Activated T-cell treated with anti-CD3 and anti-CD28 coated beads, Interleukin-2, amount 50 U/mL, for 72 hours (primary cell): ENCODE results near the gene OR10J4. TPM values are rescaled to one million over a fixed set of nuclear protein-coding genes. Genes with fewer than 3 reads are reported as not detected.
"Not testable (repeated sequence)": the region's sequence is repeated elsewhere in the genome, so short reads cannot be mapped to it uniquely, and the experiment has no call there.

ENCODE experiments used
- ATAC-seq, 2 donors: fragments of 150-1000 bp; cut with Tn5 transposase; replicated peaks in 1 of 2; 2 replicates each; pipeline ENCODE4 v1.10.0; 2021; ENCODE audit warnings: moderate library complexity in 2 of 2, mild to moderate bottlenecking in 1 of 2
- DNase-seq, 2 donors: peaks; one replicate each; pipeline ENCODE4 v3.0.0; 2021 to 2022; ENCODE audit warnings: mixed read lengths in 1 of 2
- H3K27ac Mint-ChIP-seq: one replicate; pipeline ENCODE4 v1.8.0; 2022; ENCODE audit warnings: mild to moderate bottlenecking, moderate library complexity, mixed read lengths
- H3K27me3 Mint-ChIP-seq: one replicate; pipeline ENCODE4 v1.8.0; 2022; ENCODE audit warnings: low read depth, mixed read lengths
- H3K36me3 Mint-ChIP-seq, 2 donors: one replicate each; pipeline ENCODE4 v1.8.0; 2022; ENCODE audit warnings: mixed read lengths in 2 of 2, mild to moderate bottlenecking in 1 of 2; ENCODE audit not compliant: insufficient read depth in 2 of 2
- H3K4me1 Mint-ChIP-seq: one replicate; pipeline ENCODE4 v1.8.0; 2022; ENCODE audit warnings: low read depth, mixed read lengths
- H3K4me3 Mint-ChIP-seq, 2 donors: one replicate each; pipeline ENCODE4 v1.8.0; 2022; ENCODE audit warnings: mild to moderate bottlenecking in 2 of 2, mixed read lengths in 2 of 2, moderate library complexity in 2 of 2
- H3K9me3 Mint-ChIP-seq, 2 donors: one replicate each; pipeline ENCODE4 v1.8.0; 2022; ENCODE audit warnings: mixed read lengths in 2 of 2
- total RNA-seq, 2 donors: library from RNA; stranded (reverse); gene quantifications; one replicate each; pipeline ENCODE4 v1.2.3, GENCODE V29; 2022

The OR10J4 gene
- total RNA-seq, 2 donors from 2014 or later = not detected

GRCh38 chr1:159448181-159448580 is 16.2 kb downstream of the OR10J4 start:
- H3K4me1 Mint-ChIP-seq = no peaks in the 10 kb centered on the region
- no peaks in the 10 kb centered on the region for H3K27me3 Mint-ChIP-seq
- no peak overlapping the region for H3K4me3 Mint-ChIP-seq
- ATAC-seq = no peak
- H3K36me3 Mint-ChIP-seq = peaks cover 0 to 4% of the 10 kb centered on the region in 2 donors
- DNase-seq = no peak
- H3K9me3 Mint-ChIP-seq = peaks cover 2 to 14% of the 10 kb centered on the region in 2 donors
- H3K27ac Mint-ChIP-seq = no peak overlapping the region

GRCh38 chr1:159449605-159450004 is 17.6 kb downstream of the OR10J4 start:
- not testable (repeated sequence) for H3K4me3 Mint-ChIP-seq, ATAC-seq, DNase-seq, H3K27ac Mint-ChIP-seq, H3K27me3 Mint-ChIP-seq, H3K36me3 Mint-ChIP-seq, H3K4me1 Mint-ChIP-seq
- H3K9me3 Mint-ChIP-seq = peaks cover 6 to 15% of the 10 kb centered on the region in 2 donors

DNA sequence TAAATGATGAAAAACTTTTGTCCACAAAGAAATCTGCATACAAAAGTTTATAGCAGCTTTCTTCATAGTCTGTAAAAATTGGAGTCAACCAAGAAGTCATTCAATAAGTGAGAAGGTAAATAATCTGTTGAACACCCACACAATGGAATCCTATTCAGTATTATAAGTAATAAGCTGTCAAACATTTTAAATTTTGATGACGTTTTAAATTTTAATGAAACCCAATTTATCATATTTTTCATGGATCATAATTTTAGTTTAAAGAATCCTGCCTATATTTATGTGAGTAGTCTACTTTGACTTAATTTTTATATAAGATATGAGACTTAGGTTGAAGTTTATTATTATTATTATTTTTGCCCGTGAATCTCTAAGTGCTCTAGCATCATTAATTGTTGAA is 27.5 kb downstream of the OR10J4 start:
- peaks cover 2 to 3% of the 10 kb centered on the region in 2 donors for H3K36me3 Mint-ChIP-seq
- H3K9me3 Mint-ChIP-seq = peaks cover 8 to 9% of the 10 kb centered on the region in 2 donors
- no peak for DNase-seq
- H3K27me3 Mint-ChIP-seq = no peaks in the 10 kb centered on the region
- no peak overlapping the region for H3K4me3 Mint-ChIP-seq
- no peak for ATAC-seq
- H3K4me1 Mint-ChIP-seq = no peaks in the 10 kb centered on the region
- no peak overlapping the region for H3K27ac Mint-ChIP-seq

- H3K36me3 Mint-ChIP-seq = peaks cover 2 to 3% of the 10 kb centered on the region in 2 donors
- H3K4me1 Mint-ChIP-seq = no peaks in the 10 kb centered on the region
- no peak overlapping the region for H3K4me3 Mint-ChIP-seq
- no peak overlapping the region for H3K27ac Mint-ChIP-seq
- no peaks in the 10 kb centered on the region for H3K27me3 Mint-ChIP-seq
- no peak for ATAC-seq
- DNase-seq = no peak
- peaks cover 6 to 7% of the 10 kb centered on the region in 2 donors for H3K9me3 Mint-ChIP-seq
These were observed 33.2 kb downstream of the OR10J4 start for GRCh38 chr1:159465191-159465603.

DNA sequence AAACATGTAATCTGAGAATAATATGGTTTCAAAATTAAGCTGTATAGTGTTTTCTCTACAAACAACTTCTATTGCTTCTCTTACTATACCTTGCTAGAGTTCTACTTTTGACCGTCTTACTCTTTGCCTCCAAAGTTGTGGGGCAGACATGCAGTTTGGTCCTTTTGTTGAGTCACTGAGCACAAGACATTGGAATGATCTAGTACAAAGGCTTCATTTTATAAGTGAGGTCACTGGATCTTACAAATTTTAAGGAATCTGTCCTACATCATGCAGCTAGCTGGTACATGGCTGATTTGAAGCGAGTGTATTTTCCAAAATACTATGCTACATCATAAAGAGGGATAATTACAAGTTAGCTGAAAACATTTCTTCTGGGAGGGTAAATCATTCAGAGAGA is 36.3 kb downstream of the OR10J4 start:
- H3K27ac Mint-ChIP-seq = no peak overlapping the region
- H3K4me1 Mint-ChIP-seq = no peaks in the 10 kb centered on the region
- H3K4me3 Mint-ChIP-seq = no peak overlapping the region
- H3K36me3 Mint-ChIP-seq = peaks cover 0 to 2% of the 10 kb centered on the region in 2 donors
- peaks cover 0 to 2% of the 10 kb centered on the region in 2 donors for H3K9me3 Mint-ChIP-seq
- DNase-seq = no peak
- no peak for ATAC-seq
- no peaks in the 10 kb centered on the region for H3K27me3 Mint-ChIP-seq

DNA sequence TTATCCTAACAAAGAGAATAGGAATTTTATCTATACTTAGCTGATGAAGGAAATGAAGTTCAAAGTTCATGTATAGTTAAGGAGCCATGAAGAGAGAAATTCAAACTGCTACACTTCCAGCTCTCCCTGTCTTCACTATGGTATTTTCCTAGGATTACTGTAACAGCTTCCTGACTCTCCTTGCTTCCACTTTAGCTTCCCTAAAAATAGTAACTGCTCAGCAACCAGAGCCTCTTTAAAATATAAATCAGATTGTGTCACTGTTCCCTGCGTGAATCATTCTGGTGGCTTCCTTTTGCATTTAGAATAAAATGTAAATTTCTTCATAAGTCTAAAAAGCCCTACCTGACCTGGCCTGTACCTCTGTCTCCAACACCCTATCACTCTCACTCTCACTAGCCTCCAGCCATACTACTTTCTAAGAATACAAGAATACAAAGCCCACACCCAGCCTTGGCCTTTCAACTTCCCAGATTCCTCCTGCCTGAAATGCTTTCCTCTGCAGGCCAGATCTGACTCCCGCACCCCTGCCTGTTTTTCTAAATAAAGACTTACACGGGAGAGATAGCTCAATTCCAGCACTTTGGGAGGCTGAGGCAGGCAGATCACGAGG is 38.0 kb downstream of the OR10J4 start:
- no peak for ATAC-seq
- Mint-ChIP-seq H3K36me3 (no peaks in the 10 kb centered on the region), H3K4me1 (no peaks in the 10 kb centered on the region), H3K27me3 (no peaks in the 10 kb centered on the region), H3K4me3 (no peak overlapping the region), H3K27ac (no peak overlapping the region), H3K9me3 (no peaks in the 10 kb centered on the region)
- DNase-seq = no peak

DNA sequence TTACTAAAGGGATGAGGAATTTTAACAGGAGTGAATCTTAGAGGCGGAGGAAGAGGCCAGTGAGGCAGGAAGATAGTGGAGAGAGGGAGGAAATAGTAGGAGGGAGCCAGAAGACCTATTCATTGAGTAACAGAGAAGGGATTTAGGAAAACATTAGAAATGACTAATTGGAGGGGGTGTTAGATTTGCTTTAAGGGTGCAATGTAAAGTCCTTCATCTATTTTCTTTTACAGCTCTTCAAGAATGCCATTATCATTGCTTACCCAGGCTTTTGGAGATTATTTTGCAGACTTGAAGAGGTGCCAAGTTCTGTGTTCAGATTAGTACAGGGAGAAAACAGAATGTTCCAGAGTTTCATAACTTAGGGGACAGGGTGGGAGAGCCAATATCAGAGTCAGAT is 41.3 kb downstream of the OR10J4 start:
- Mint-ChIP-seq H3K27me3 (no peaks in the 10 kb centered on the region), H3K4me1 (no peaks in the 10 kb centered on the region), H3K9me3 (no peaks in the 10 kb centered on the region), H3K4me3 (no peak overlapping the region), H3K27ac (no peak overlapping the region), H3K36me3 (no peaks in the 10 kb centered on the region)
- ATAC-seq = no peak
- no peak for DNase-seq

DNA sequence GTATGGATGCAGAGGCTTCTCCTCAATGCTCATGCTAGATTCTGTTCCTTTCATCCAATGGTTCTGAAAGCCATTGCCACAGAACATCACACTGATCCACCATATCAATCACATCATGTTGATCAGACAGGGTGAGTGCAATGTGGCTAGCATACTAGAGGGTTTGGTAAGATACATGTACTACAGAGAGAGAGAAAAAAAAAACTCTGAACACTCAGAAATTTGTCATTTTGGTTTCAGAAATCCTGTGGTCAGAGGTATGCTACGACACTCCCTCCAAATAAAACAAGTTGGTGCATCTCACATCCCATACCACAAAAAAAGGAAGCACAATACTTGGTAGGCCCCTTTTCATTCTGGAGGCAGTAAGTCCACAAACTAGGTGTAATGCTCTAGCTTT is 42.9 kb downstream of the OR10J4 start:
- Mint-ChIP-seq H3K27ac (no peak overlapping the region), H3K36me3 (no peaks in the 10 kb centered on the region), H3K4me1 (no peaks in the 10 kb centered on the region), H3K4me3 (no peak overlapping the region), H3K27me3 (no peaks in the 10 kb centered on the region), H3K9me3 (no peaks in the 10 kb centered on the region)
- DNase-seq (no peak), ATAC-seq (no peak)

Other genes starting within 250 kb of the OR10J4 start
- gene ACKR1, start 227.3 kb upstream of the OR10J4 start, total RNA-seq = not detected
- not detected for gene FCER1A, start 129.9 kb upstream of the OR10J4 start, total RNA-seq
- not detected for gene OR10J1, start 7.5 kb downstream of the OR10J4 start, total RNA-seq
- gene OR10J5, start 103.8 kb downstream of the OR10J4 start, total RNA-seq = not detected
- not detected for gene APCS, start 155.6 kb downstream of the OR10J4 start, total RNA-seq